Psoas muscle (tissue), 8 donors: ENCODE data around the gene SLC34A3. TPM values are rescaled to one million over a fixed set of nuclear protein-coding genes. Genes with fewer than 3 reads are reported as not detected.

ENCODE experiments used
- ATAC-seq, 4 donors: fragments of 200-7000 bp; cut with Tn5 transposase; one replicate each; pipeline ENCODE4 v1.9.1; 2020; ENCODE audit warnings: moderate library complexity in 3 of 4, mild to moderate bottlenecking in 2 of 4
- DNase-seq, 2 donors: peaks; one replicate each; pipeline ENCODE4 v3.0.0-alpha.2; 2020
- H3K27ac ChIP-seq: fragments of 200-600 bp; one replicate; pipeline ENCODE4 v1.8.0; 2022
- H3K27me3 ChIP-seq, 3 donors: fragments of 200-600 bp in 1 of 3; one replicate each; pipeline versions ENCODE4 v1.6.1 to v1.8.0; 2013 to 2022; ENCODE audit warnings: low read length in 2 of 3, mild to moderate bottlenecking in 2 of 3, moderate library complexity in 1 of 3; ENCODE audit not compliant: insufficient read depth in 3 of 3
- H3K36me3 ChIP-seq, 2 donors: fragments of 200-600 bp in 1 of 2; one replicate each; pipeline versions ENCODE4 v1.6.1 to v1.8.0; 2013 to 2022; ENCODE audit warnings: low read depth in 1 of 2, mild to moderate bottlenecking in 1 of 2, moderate library complexity in 1 of 2; ENCODE audit not compliant: insufficient read depth in 1 of 2
- H3K4me1 ChIP-seq: fragments of 200-600 bp; one replicate; pipeline ENCODE4 v1.8.0; 2022
- H3K4me3 ChIP-seq: fragments of 200-600 bp; one replicate; pipeline ENCODE4 v1.8.0; 2022; ENCODE audit warnings: mild to moderate bottlenecking
- H3K9me3 ChIP-seq: fragments of 200-600 bp; one replicate; pipeline ENCODE4 v1.8.0; 2022
- WGBS, 3 donors: extraction: QIAGEN DNeasy Blood & Tissue Kit; methylation state at CpG; one replicate each; pipeline versions ENCODE4 v1.1.6 to v1.1.7; 2013; 5-methylcytosine and 5-hydroxymethylcytosine counted together
- intact Hi-C, 2 donors: fragments of 100-400 bp; cut with DNase I; formaldehyde crosslinking; loops; one replicate each; pipeline versions ENCODE4 v1.11.0 to v1.14.2; 2022
- polyA plus RNA-seq, 3 donors: library from polyadenylated mRNA; stranded (reverse); fragments of 200-250 nt; gene quantifications; one replicate each; pipeline ENCODE4 v1.2.3, GENCODE V29; 2013
- total RNA-seq, 4 donors: library from RNA; stranded (reverse); fragmentation: NEBNext Ultra II Directional in 2 of 4; extraction: Animal tissue kit (Norgen Biotek cat#: 25700) in 2 of 4; gene quantifications; one replicate each; pipeline versions ENCODE4 v1.2.1 to v1.2.4, GENCODE V29; 2021 to 2023
- TF ChIP-seq, protein P1 (sequence below): fragments of 200-600 bp; IDR thresholded peaks from one replicate; pipeline ENCODE4 v1.8.0; 2022; ENCODE audit warnings: antibody characterized with exemption
- donor health status: healthy with polysubstance abuse.
- donor health status: DM: no; HTN: no; CAD: no; lungs with moderate emphysema.
- donor health status: Bipolar disorder and iron deficiency.
- donor health status: healthy.
- donor health status: DM: yes; HTN: yes; CAD: no.
- donor health status: DM: no; HTN: no; CAD: no.
- donor health status: DM: no; HTN: no; CAD: no.
- donor health status: DM: yes; HTN: yes; CAD: no.

Gene SLC34A3
- total and polyA plus RNA-seq, 7 donors = not detected

DNA sequence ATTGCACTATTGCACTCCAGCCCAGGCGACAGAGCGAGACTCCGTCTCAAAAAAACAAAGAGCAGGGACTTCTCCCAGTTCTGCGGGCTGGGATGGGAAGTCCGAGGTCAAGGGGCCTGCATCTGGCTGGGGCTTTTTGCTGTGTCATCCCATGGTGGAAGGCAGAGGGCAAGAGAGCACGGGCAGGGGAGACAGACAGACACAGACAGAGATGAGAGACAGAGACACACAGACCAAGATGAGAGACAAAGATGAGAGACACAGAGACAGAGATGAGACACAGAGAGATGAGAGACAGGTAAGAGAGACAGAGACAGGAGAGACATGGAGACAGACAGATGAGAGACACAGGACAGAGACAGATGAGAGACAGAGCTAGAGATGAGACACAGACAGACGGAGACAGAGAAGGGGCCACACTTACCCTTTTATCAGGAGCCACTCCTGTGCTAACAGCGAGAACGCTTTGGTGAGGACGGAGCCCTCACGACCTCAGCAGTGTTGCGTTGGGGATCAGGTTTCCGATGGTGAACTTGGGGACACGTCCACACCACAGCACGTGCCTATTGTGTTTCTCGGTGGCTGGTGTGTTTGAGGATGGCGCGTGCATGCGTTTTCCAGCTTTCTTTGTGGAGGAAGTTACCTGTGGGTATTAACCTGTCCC is 38.0 kb downstream of the SLC34A3 start:
- Histone ChIP-seq H3K27ac (peak overlapping the region; percentile 91), H3K4me1 (peaks cover 19% of the 10 kb centered on the region), H3K36me3 (peaks cover 6 to 72% of the 10 kb centered on the region in 2 donors), H3K4me3 (peak overlapping the region; percentile 65), H3K9me3 (no peaks in the 10 kb centered on the region), H3K27me3 (no peaks in the 10 kb centered on the region)
- 47 to 57% (median 50%) methylated on average over 19 of the region's 19 CpGs for WGBS, 3 donors
- TF ChIP-seq, protein P1, sequence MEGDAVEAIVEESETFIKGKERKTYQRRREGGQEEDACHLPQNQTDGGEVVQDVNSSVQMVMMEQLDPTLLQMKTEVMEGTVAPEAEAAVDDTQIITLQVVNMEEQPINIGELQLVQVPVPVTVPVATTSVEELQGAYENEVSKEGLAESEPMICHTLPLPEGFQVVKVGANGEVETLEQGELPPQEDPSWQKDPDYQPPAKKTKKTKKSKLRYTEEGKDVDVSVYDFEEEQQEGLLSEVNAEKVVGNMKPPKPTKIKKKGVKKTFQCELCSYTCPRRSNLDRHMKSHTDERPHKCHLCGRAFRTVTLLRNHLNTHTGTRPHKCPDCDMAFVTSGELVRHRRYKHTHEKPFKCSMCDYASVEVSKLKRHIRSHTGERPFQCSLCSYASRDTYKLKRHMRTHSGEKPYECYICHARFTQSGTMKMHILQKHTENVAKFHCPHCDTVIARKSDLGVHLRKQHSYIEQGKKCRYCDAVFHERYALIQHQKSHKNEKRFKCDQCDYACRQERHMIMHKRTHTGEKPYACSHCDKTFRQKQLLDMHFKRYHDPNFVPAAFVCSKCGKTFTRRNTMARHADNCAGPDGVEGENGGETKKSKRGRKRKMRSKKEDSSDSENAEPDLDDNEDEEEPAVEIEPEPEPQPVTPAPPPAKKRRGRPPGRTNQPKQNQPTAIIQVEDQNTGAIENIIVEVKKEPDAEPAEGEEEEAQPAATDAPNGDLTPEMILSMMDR = no peak
- intact Hi-C loops = no loop called here
- ATAC-seq (peak; percentile 32 to 52 (median 38)), DNase-seq (no peak)

DNA sequence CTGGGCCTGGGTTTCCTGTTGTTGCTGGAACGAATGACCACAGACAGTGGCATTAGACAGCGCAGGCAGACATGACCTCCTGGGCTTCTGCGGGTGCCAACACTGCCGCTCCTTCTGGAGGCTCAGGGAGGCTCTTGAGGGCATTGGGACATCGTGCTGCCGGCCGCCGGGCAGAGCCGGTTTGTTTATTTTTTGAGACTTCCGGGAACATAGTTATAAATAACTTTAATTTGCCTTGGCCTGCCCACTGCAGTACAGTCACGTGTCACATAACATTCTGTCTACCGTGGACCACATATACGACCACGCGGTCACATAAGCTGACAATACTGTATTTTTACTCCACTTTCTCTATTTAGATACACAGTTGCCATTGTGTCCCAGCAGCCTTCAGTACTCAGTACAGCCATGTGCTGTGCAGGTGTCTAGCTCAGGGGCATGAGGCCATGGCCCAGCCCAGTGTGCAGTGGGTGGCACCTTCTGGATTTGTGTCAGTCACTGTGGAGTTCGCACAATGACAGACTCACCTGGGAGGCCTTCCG is 38.6 kb downstream of the SLC34A3 start:
- H3K36me3 ChIP-seq = peaks cover 2 to 65% of the 10 kb centered on the region in 2 donors

DNA sequence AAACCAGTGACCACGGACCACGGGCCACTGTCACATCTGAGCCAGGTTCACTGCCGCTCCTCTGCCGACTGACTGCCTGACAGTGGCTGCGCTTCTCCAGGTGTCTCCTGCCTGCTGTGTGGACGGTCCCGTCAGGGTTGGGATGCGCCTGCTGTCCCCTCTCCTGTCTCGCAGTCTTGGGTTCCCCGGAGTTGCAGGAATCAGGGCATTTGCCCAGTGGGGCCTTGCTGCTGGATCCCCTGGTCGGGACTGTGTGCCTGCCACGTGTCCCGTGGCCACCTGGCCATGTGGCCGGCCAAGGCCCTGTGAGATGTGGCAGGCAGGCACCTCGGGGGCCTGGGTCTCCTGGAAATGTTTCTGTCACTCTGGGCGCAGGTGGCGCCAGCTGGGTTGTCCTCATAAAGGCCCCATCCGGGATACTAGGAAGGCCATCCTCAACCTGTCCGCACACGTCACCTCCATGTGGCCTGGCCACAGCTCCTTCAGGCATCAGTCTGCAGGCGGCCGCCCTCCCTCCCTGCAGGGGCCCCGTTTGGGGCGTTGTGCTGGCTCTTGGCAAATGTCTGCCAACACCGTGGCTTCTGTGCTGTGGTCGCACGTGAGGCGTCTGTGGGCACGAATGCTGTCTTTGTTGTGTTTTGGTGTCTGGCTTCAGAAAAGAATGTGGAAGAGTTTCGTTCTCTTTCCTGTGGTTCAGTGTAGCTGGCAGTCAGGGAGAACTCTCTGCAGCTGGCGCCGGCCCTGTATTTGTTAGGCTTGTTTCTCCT is 40.4 kb downstream of the SLC34A3 start:
- Histone ChIP-seq H3K4me1 (peaks cover 25% of the 10 kb centered on the region), H3K36me3 (peaks cover 2 to 53% of the 10 kb centered on the region in 2 donors), H3K4me3 (no peak overlapping the region), H3K27ac (no peak overlapping the region), H3K9me3 (no peaks in the 10 kb centered on the region), H3K27me3 (peaks cover 0 to 2% (median 2%) of the 10 kb centered on the region in 3 donors)
- WGBS, 3 donors = 82 to 91% (median 87%) methylated on average over 32 of the region's 32 CpGs
- DNase-seq (no peak), ATAC-seq (no peak)
- TF ChIP-seq, protein P1 = no peak
- intact Hi-C loops = no loop called here

More for the DNA sequence above, 38.6 kb downstream of the SLC34A3 start:
- Histone ChIP-seq H3K4me3 (peak overlapping the region; percentile 65), H3K27ac (peak overlapping the region; percentile 91), H3K4me1 (peaks cover 19% of the 10 kb centered on the region), H3K9me3 (no peaks in the 10 kb centered on the region), H3K27me3 (peaks cover 0 to 2% (median 0%) of the 10 kb centered on the region in 3 donors)
- TF ChIP-seq, protein P1 = no peak
- peak; percentile 46 to 87 for DNase-seq
- intact Hi-C loops = no loop called here
- 23 to 36% (median 23%) methylated on average over 17 of the region's 17 CpGs for WGBS, 3 donors
- peak; percentile 76 to 90 (median 86) for ATAC-seq

DNA sequence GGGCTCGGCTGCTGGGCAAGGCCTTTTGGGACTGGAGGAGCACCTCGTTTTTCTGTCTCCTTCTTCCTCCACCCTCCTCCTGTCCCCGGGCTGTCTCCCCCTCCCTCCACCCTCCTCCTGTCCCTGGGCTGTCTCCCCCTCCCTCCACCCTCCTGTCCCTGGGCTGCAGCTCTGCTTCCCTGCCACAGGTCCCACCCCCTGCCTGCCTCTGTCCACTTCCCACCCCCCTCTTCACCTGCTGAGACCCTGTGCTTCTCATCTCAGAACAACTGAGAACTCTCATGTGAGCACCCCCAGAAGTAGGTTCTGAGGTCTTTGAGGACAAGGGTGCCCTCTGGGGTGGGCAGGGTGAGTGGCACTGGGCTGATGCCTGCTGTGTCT is 41.0 kb downstream of the SLC34A3 start:
- intact Hi-C loops = no loop called here
- no peaks in the 10 kb centered on the region for H3K9me3 ChIP-seq
- WGBS, 3 donors = 40 to 63% (median 51%) methylated on average over 3 of the region's 3 CpGs
- TF ChIP-seq, protein P1 = no peak
- H3K27me3 ChIP-seq = peaks cover 0 to 8% (median 2%) of the 10 kb centered on the region in 3 donors
- DNase-seq (no peak), ATAC-seq (no peak)
- H3K4me1 ChIP-seq = peaks cover 31% of the 10 kb centered on the region
- H3K36me3 ChIP-seq = peaks cover 2 to 47% of the 10 kb centered on the region in 2 donors
- no peak overlapping the region for H3K4me3 ChIP-seq
- H3K27ac ChIP-seq = no peak overlapping the region
